Activated gamma-delta T cell (primary cell): ENCODE measurements around the gene PRRX1.

ENCODE experiments used
- DNase-seq: peaks from one replicate; lab custom pipeline; 2025; lab: John Stamatoyannopoulos, UW
- total RNA-seq, 2 donors: gene quantifications; one replicate each; lab custom pipeline; 2026; lab: John Stamatoyannopoulos, UW

Gene PRRX1
- total RNA-seq: 0 reads per million in 2 donors

- DNase-seq: no peak
These were observed at the start of gene PRRX1 for GRCh38 chr1:170664093-170664827. Gene PRRX1, plus strand, starts transcription at chr1:170664131. Its CDS starts 88 bp downstream, at chr1:170664219.

- DNase-seq: no peak
These were observed 46.2 kb upstream of the PRRX1 start for GRCh38 chr1:170617591-170618330.

- DNase-seq: no peak
These were observed 45.5 kb upstream of the PRRX1 start for GRCh38 chr1:170618421-170618820.

GRCh38 chr1:170619241-170620028, 44.5 kb upstream of the PRRX1 start:
- DNase-seq: no peak

GRCh38 chr1:170620164-170620563, 43.8 kb upstream of the PRRX1 start:
- no peak for DNase-seq

- DNase-seq: no peak
These were observed 40.8 kb upstream of the PRRX1 start for GRCh38 chr1:170623171-170623570.

GRCh38 chr1:170624146-170624545, 39.8 kb upstream of the PRRX1 start:
- no peak for DNase-seq

- no peak for DNase-seq
These were observed 33.0 kb upstream of the PRRX1 start for GRCh38 chr1:170630977-170631376.

GRCh38 chr1:170634293-170634692, 29.6 kb upstream of the PRRX1 start:
- no peak for DNase-seq

- no peak for DNase-seq
These were observed 29.0 kb upstream of the PRRX1 start for GRCh38 chr1:170634824-170635410.

- DNase-seq: no peak
These were observed 23.4 kb upstream of the PRRX1 start for GRCh38 chr1:170640581-170640980.

- no peak for DNase-seq
These were observed 6.6 kb upstream of the PRRX1 start for GRCh38 chr1:170657275-170657853.

- DNase-seq: no peak
These were observed 4.4 kb upstream of the PRRX1 start for GRCh38 chr1:170659399-170660035.

- DNase-seq: no peak
These were observed 3.6 kb upstream of the PRRX1 start for GRCh38 chr1:170660281-170660713.

- DNase-seq: no peak
These were observed 2.9 kb upstream of the PRRX1 start for GRCh38 chr1:170660871-170661645.

GRCh38 chr1:170661646-170662411, 2.1 kb upstream of the PRRX1 start:
- no peak for DNase-seq

GRCh38 chr1:170662561-170663403, 1.1 kb upstream of the PRRX1 start:
- no peak for DNase-seq

GRCh38 chr1:170663404-170664092, 383 bp upstream of the PRRX1 start:
- no peak for DNase-seq
